ENCODE measurements around the gene CERCAM. TPM values are rescaled to one million over a fixed set of nuclear protein-coding genes. Genes with fewer than 3 reads are reported as not detected.

Gene CERCAM
- total RNA-seq, 1 experiment from 2014 or later, result 2.3 TPM

GRCh38 chr9:128390150-128390812 is 30.4 kb upstream of the CERCAM start:
- CTCF ChIA-PET, result interaction anchor here (0.6 to 0.9 kb wide), 4 partner anchors 12 to 1125 kb away, joined by 3 read pairs; no protein-coding TSS in a partner anchor
- intact Hi-C loops (cut with micrococcal nuclease), result no loop called here
- peaks cover 31% of the 10 kb centered on the region for H3K36me3 Mint-ChIP-seq (ENCODE audit: insufficient read depth, unreplicated experiment)
- no TSS peak for BruUV-seq (replicated peaks)
- no peaks in the 10 kb centered on the region for H3K27me3 Mint-ChIP-seq (ENCODE audit: insufficient read depth, unreplicated experiment)
- H3K4me1 Mint-ChIP-seq (ENCODE audit: insufficient read depth, unreplicated experiment), result no peaks in the 10 kb centered on the region
- TF ChIP-seq, protein P1, sequence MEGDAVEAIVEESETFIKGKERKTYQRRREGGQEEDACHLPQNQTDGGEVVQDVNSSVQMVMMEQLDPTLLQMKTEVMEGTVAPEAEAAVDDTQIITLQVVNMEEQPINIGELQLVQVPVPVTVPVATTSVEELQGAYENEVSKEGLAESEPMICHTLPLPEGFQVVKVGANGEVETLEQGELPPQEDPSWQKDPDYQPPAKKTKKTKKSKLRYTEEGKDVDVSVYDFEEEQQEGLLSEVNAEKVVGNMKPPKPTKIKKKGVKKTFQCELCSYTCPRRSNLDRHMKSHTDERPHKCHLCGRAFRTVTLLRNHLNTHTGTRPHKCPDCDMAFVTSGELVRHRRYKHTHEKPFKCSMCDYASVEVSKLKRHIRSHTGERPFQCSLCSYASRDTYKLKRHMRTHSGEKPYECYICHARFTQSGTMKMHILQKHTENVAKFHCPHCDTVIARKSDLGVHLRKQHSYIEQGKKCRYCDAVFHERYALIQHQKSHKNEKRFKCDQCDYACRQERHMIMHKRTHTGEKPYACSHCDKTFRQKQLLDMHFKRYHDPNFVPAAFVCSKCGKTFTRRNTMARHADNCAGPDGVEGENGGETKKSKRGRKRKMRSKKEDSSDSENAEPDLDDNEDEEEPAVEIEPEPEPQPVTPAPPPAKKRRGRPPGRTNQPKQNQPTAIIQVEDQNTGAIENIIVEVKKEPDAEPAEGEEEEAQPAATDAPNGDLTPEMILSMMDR (IDR thresholded peaks at IDR 0.05; ENCODE audit: unreplicated experiment), result no peak
- POLR2A ChIA-PET, result no interaction called here
- no peak overlapping the region for H3K27ac Mint-ChIP-seq (ENCODE audit: low read depth, unreplicated experiment)
- H3K9me3 Mint-ChIP-seq (ENCODE audit: unreplicated experiment), result no peaks in the 10 kb centered on the region
- no peak for DNase-seq (ENCODE audit: unreplicated experiment)
- H3K4me3 Mint-ChIP-seq (ENCODE audit: unreplicated experiment), result no peak overlapping the region

GRCh38 chr9:128390813-128391711 is 29.6 kb upstream of the CERCAM start:
- CTCF ChIA-PET, result interaction anchor here (0.6 to 1.0 kb wide), 3 partner anchors 11 to 1124 kb away, joined by 3 to 4 read pairs (median 3); no protein-coding TSS in a partner anchor
- intact Hi-C loops (cut with micrococcal nuclease), result no loop called here
- Mint-ChIP-seq H3K27ac (ENCODE audit: low read depth, unreplicated experiment) (no peak overlapping the region), H3K4me3 (ENCODE audit: unreplicated experiment) (no peak overlapping the region), H3K4me1 (ENCODE audit: insufficient read depth, unreplicated experiment) (no peaks in the 10 kb centered on the region), H3K27me3 (ENCODE audit: insufficient read depth, unreplicated experiment) (no peaks in the 10 kb centered on the region), H3K9me3 (ENCODE audit: unreplicated experiment) (no peaks in the 10 kb centered on the region), H3K36me3 (ENCODE audit: insufficient read depth, unreplicated experiment) (peaks cover 31% of the 10 kb centered on the region)
- POLR2A ChIA-PET, result no interaction called here
- no peak for DNase-seq (ENCODE audit: unreplicated experiment)
- BruUV-seq (replicated peaks), result no TSS peak
- TF ChIP-seq, protein P1 (IDR thresholded peaks at IDR 0.05; ENCODE audit: unreplicated experiment), result no peak

- H3K27me3 Mint-ChIP-seq (ENCODE audit: insufficient read depth, unreplicated experiment), result peaks cover 5% of the 10 kb centered on the region
- no peak overlapping the region for H3K4me3 Mint-ChIP-seq (ENCODE audit: unreplicated experiment)
- ChIA-PET CTCF (interaction anchor here (1.0 kb wide), 1 partner anchor 20 kb away, joined by 4 read pairs; no protein-coding TSS in a partner anchor), POLR2A (no interaction called here)
- intact Hi-C loops (cut with micrococcal nuclease), result no loop called here
- no TSS peak for BruUV-seq (replicated peaks)
- H3K4me1 Mint-ChIP-seq (ENCODE audit: insufficient read depth, unreplicated experiment), result no peaks in the 10 kb centered on the region
- H3K27ac Mint-ChIP-seq (ENCODE audit: low read depth, unreplicated experiment), result no peak overlapping the region
- TF ChIP-seq, protein P1 (IDR thresholded peaks at IDR 0.05; ENCODE audit: unreplicated experiment), result no peak
- no peaks in the 10 kb centered on the region for H3K9me3 Mint-ChIP-seq (ENCODE audit: unreplicated experiment)
- peaks cover 34% of the 10 kb centered on the region for H3K36me3 Mint-ChIP-seq (ENCODE audit: insufficient read depth, unreplicated experiment)
- no peak for DNase-seq (ENCODE audit: unreplicated experiment)
These were observed 28.7 kb upstream of the CERCAM start for GRCh38 chr9:128391956-128392301.
